GM21786 (cell line): ENCODE measurements around the gene PAX2.

Experiments
- ATAC-seq: cut with Tn5 transposase; IDR thresholded peaks from one replicate; pipeline ENCODE4 v1.9.1; 2021; ENCODE audit not compliant: unreplicated experiment

Gene PAX2

DNA sequence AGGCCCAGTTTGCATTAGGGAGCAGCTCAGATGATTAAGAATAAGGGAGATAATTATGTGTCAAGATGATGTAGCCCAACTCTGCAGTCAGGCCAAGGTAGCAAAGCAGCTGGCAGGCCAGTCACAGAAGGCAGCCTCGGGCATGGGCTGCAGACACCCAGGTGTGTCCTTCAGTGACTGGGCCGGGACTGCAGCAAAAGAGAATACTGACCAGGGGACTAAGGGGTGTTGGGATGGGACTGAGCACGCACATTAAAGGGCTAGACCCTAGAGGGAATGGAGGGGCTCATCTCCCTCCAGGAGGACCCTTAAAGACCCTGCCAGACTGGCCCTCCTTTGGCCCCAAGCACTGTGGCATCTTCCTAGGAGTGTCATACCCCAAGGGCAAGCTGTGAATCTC, 38.7 kb downstream of the PAX2 start:
- no peak for ATAC-seq

DNA sequence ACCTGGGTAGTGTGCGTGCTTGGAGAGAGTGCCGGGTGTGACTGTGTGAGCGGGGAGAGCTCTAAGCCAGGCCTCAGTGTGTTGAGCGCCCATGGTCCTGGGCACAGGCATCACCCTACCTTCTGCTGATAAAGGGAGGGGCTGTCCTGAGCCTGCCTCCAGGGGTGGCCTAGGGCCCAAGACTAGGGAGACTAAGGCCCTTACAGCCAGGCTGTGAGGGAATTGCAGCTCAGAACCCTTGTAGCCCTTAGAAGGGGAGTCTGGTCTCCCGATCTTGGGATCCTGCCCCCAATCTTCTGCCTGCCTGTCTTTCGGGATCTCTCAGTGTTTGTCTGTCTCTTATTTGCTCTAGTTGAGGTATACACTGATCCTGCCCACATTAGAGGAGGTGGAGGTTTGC, 41.2 kb downstream of the PAX2 start:
- no peak for ATAC-seq

DNA sequence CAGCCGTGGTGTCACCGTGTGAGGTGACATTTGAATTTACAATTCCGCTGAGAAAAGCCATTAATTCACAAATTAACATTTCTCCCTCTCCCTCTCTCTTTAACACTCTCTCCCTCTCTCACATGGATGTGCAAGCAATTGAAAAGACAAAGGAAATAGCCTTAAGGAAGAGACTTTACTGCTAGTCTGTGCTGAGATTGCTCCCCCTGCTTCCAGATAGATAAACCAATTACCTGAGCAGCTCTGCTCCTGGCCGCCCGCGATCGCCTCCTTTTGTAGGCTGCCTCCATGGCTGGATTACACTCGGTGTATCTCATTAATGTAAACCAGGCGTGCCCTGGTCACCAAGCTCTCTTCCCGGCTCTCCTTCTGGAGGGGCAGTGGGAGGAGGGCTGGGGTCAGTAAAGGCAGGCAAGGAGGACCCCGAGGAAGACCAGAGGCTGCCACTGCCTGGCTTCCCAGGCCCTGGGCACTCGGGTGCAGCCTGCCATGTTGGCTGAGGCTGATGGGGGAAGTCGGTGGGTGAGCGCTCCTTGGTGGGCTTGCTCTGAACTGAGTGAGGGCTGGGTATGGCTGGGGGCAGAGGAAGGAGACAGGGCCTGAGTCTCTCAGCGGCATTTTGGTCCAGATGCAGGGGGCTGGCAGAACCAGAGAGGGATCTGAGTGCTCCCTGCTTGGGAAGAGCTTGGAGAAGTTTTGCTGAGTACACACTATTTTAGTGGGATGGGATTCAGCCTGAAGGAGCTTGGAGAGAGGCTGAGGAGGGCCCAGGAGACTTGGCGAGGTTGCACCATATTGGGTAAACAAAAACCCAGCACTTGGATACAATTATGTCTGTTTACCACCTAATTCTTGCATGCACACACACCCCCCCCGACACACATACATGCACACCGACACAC, 42.9 kb downstream of the PAX2 start:
- ATAC-seq: no peak

DNA sequence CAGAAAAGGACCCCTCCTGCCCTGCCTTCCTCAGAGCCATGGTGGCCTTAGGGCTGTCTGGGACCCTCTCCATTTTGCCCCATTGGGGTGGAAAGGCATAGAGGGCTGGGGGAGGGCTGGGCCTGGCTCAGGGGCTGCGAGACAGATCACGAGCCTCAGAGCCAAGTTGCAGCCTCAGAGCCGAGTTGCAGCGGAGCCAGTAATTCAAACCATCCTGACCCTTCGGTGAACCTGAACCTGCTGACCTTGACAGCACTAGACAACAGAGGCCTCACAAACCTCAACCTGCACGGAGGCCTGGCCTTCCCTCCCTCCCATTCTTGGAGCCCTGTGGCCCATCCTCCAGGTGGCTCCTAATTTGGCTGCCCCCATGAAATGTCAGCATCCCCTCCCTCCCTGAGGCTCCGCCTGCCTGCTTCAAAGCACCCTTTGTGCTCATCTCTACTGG, 45.4 kb downstream of the PAX2 start:
- no peak for ATAC-seq

DNA sequence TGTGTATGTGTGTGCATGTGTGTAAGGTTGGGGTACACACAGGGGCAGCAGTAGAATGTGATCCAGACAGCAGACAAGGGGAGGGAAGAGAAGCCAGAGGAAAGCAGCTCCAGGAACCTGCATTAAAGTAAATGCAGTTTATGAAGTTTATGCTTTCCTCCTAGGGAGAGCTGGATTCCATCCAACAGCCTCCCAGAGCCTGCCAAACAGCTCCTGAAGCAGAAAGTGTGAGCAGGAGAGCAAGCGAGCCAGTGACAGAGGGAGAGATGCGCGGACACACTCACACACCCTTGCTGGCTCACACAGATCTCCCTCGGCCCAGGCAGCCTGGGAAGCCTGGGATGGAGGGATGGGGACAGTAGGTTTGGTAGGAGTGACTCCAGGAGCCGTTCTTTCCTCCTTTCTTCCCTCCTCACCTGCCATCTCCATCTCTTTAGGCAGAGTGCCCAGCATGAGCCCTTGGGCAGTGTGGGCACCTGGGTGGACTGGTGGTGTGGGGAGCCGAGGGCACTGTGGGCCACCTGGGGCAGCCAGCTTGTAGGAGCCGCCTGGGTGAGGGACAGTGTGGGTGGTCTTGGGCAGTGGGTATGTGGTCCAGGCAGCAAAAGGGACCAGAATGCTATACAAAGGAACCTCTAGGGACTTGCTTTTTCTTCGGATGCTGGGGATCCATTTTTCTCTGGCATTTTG, 46.1 kb downstream of the PAX2 start:
- ATAC-seq: no peak

DNA sequence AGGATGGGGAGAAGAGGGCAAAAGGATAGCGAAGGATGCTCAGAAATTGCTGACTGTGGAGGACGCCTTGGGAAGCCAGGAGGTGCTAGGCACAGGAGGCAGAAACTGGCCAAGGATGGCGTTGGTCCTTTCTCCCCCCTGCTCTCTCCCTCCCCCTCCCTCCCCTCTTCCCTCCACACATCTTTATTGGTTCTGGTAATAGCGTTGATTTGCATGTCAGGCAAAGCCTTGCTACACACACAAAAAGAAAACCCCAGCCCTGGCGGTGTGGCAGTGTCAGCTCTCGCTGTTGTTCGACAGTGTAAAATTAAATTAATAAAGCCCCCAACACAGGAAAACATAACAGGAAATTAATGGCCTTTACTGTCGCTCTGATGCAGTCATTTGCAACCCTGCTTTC, 47.2 kb downstream of the PAX2 start:
- ATAC-seq: no peak

DNA sequence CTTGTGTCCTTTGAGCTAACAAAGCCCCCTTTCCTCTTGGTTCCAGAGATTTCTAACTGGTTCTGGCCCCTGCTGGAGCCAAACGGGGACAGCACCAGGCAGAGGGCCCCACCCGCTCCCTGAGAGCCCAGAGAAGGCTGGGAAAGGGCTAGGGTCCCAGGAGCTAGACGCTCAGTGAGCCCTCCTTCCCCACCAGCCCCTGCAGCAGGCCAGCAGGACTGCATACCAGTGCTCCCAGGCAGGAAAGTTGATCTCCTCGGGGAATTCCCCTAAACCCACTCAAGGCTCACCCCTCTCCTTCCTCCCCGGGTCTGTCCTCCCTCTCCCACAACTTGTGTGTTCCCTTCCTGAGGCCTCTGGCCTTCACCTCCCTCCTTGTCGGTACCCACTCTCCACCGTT, 47.7 kb downstream of the PAX2 start:
- ATAC-seq: no peak

DNA sequence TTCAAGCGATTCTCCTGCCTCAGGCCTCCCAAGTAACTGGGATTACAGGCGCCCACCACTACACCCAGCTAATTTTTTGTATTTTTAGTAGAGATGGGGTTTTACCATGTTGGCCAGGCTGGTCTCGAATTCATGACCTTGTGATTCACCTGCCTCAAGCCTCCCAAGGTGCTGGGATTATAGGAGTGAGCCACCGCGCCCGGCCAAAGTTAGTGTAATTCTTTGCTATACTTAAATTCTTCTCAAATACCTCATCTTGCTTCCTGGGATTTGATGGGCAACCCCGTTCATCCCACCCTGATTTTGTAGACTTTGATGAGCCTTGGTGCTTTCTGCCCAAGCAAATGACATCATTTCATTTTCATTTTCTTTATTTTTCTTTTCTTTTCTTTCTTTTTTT, 54.5 kb downstream of the PAX2 start:
- no peak for ATAC-seq

DNA sequence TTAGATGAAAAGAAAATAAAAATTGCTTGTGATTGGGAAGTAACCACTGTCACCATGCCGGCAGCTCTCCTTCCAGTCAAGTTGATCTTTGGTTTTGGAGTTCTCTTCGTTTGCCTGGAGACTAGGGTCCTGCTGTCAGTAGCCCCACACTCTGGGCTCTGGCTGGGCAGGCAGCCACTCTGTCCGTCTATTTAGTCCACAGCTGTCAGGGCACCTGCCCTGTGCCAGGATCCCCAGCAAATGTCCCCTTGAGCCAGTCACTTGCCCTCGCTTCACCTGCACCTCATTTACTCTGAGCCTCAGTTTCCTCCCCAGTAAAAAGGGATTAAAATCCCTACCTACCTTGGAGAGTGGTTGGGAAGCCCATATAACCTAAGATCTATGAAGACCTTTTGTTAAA, 55.5 kb downstream of the PAX2 start:
- no peak for ATAC-seq

DNA sequence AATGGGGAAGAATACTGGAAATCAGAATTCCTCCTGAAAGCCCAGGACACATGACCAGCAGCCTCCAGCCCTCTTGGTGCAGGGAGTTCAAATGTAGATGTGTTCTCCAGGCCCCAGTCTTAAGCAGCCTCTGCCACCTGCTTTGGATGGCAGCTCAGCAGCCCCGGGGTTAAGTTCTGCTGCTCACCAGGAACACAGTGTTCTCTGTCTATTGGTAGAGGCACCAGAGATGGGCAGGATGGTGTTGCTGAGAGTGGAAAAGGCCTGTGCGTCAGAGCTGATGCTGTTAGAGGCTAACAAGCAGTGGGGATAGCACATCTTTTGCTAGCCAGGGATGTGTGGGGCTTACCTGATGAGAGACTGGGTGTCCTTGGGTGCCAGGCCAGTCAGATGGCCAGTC, 56.8 kb downstream of the PAX2 start:
- ATAC-seq: no peak

DNA sequence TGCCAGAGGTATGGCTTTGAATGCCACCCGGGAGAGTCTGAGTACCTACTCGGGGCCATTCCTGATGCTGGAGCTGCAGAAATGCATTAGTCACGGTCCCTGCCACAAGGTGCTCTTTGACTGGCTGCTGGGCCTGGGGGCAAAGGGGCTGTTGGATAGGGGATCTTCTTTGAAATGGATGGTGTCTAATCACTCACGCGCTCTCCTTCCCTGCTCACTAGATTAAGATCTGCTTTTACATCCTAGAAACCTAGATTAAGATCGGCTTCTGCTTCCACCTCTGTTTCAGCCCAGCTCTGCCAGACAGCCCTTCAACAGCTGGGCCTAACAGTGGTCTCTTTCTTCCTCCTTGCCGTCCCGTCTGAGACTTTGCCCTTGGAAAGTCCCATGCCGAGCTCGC, 57.2 kb downstream of the PAX2 start:
- no peak for ATAC-seq

DNA sequence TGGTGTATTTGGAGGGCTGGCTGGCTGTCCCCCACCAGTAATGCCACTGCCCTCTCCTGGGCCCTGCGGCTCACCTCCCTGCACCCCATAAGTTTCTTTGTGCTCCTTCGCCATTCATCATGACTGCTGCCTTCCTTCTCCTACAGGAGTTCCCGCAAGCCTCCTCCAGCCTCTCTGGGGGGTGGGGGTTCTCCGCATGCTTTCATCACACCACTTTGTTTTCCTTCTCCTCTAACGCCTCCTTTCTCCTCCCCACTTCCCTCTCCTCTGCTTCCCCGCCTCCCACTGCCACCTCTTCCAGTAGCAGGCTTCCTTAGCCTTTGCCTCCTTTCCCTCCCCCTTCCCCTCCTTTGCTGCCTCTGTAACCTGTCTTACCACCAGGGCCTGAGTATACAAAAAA, 58.1 kb downstream of the PAX2 start:
- ATAC-seq: no peak

DNA sequence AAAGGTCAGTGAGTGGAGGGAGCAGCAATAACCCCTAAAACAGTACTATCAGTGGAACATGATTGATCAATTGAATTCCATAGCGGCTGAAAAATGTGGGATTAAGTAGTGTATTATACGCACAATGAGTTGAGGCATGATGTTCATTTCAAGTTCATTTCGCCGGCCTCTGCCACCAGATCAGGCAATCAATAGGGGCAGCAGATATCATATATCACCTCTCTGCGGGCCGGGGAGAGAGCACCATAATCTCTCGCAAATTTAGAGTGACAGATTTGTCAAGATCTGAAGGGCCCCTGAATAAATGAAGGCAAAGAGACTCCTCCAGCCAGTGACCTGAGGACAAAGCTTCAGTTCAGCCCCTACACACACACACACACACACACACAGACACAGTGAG, 58.5 kb downstream of the PAX2 start:
- ATAC-seq: no peak

DNA sequence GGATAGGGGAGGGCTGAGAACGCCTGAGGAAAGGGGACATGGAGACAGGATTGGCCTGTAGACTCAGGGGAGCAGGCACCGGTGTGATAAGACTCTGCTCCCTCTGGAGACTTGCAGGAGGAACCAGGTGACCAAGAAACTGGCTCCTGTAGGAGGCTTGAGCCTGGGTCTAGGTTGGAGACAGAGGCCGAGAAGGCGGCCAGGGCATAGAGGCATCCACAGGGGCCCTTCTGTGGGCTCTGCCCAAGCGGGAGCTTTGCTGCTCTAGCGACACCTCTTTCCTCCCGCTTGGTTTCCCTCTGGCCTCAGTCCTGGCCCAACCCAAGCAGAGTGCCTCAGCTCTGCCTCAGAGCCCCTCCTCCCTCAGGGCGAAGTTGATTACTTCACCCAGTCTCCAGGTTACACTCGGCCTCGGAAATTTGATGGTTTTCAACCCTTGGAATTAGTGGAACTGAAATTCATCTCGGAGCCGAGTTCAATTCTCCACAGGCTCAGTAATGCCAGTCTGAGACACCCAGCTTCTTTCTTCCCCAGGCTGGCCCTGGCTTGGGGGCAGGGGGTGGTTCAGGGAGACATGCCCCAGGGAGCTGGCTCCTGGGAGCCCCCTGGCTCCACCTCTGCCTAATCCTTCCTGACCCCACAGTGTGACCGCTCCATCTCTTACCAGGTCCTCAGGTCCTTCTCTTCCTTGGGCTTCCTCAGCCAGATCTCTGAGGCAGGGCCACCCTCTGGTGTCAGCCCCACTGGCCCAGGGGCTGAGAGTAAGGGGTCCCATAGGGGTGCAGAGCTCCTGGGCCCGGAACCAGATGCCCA, 60.4 kb downstream of the PAX2 start:
- ATAC-seq: no peak

DNA sequence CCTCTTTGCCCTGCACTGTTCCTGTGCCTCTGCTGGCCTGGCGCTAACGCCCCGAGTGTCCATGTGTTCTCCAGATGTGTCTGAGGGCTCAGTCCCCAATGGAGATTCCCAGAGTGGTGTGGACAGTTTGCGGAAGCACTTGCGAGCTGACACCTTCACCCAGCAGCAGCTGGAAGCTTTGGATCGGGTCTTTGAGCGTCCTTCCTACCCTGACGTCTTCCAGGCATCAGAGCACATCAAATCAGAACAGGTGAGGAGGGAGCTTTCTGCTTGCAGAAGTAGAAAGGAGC, 60.9 kb downstream of the PAX2 start:
- no peak for ATAC-seq

DNA sequence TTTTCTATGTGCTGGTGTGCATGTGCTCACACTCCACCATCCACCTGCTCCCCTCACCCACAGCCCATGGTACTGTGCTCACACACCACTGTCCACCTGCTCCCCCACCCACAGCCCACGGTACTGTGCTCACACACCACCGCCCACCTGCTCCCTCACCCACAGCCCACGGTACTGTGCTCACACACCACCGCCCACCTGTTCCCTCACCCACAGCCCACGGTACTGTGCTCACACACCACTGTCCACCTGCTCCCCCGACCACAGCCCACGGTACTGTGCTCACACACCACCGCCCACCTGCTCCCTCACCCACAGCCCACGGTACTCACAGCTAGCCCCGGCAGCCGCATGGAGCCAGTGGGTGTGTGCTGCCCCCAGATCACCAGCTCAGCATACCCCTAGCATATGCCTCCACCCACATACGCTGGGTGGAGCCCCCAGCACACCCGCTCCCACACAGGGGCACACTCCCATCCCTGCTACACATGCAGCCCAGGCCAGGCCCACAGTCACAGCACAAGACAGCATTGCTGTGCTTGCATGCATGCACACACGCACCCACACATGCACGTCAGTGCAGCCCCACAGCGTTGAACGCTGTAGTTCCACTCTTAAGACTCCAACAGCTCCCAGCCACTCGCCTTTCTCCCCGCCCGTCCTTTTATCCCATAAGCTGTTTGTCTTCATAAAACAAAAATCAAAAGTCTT, 62.0 kb downstream of the PAX2 start:
- ATAC-seq: no peak

DNA sequence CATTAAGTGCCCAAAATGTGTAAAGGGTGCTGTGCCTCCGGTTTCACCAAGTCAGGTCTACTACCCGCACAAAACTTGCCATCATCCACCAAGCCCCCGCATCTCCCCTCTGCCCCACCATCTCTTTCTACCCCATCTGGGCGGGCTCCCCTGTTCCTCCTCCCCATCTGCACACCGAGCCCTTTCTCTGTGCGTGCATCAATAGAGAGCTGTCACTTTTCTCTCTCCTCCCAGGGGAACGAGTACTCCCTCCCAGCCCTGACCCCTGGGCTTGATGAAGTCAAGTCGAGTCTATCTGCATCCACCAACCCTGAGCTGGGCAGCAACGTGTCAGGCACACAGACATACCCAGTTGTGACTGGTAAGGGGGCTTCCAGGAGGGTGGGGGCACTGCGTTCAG, 63.5 kb downstream of the PAX2 start:
- ATAC-seq: no peak

DNA sequence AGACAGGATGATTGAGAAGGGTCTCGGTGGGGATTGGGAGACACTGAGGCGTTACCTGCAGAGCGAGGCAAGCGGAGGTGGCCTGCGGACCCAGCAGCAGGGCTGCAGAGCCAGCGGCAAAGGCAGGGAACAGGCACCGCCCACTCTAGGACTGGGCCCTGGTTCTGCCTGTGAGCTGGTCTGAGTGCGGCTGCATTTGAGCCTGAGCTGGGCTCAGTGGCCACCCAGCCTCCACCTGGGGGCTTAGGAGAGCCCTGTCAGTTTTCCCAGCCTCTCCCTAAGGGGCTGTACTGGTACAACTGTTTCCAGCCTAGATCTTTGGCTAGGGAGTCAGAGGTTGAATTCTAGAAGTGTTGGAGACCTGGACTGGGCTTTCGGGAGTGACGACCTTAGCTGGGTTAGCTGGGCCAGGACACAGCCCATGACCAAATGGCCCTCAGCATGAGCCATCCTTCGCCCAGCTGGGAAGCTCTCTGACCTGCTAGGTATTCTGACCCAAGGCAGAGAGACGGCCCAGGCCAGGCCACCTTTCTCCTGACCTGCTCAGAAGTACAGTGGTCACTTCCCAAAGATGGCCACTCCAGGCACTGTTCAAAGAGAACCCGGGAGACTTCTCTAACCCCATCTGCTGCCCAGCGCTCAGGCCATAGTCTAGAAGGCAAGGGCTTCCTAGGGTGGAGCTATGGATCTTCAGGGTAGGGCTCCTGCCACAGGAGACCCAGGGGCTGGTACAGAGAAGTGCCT, 64.9 kb downstream of the PAX2 start:
- no peak for ATAC-seq

DNA sequence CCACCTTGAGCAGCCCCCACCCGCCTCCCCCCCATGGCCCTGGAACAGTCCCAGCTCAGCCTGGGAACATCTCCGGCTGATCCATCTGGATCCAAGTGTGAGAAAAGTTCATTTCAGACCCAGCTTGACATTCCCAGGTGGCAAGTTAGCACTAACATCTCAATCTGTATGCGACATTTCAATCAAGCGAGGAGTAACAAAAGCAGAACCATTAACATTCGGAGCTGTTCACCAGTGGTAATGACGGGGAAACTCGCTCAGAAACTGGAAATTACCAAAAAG, 65.4 kb downstream of the PAX2 start:
- ATAC-seq: no peak

DNA sequence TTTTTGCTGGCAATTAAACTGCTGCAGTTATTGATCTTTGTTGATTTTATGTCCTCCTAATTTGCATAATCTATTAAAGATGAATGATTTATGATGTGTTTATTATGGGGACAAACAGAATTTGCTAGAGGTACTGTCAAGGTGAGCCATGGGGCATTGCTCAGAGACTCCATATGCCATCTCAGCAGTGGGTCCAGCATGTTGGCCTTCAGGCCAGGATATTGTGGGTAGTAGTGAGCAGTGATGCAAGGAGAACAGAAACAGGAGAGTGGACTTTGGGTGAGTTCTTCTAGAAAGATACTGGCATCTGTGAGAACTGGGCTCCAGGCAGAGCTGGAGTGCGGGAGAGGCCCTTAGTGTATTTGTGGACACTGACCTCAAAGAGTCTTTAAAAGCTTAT, 65.9 kb downstream of the PAX2 start:
- no peak for ATAC-seq
